OCI-LY1 (cell line): Measurements from ENCODE around the gene AGPAT2.

Experiments used
- H2AFZ ChIP-seq: fragments of 200-600 bp; sonication (generic), shearing (Covaris generic); 2 replicates; pipeline ENCODE4 v1.6.0; 2014; ENCODE audit warnings: antibody characterized with exemption, mild to moderate bottlenecking, low read length
- H3F3A ChIP-seq: fragments of 200-600 bp; sonication (generic), shearing (Covaris generic); 2 replicates; pipeline ENCODE4 v1.6.0; 2014; ENCODE audit warnings: mild to moderate bottlenecking, antibody characterized with exemption, low read length, moderate library complexity; ENCODE audit not compliant: insufficient read depth
- H3K27ac ChIP-seq: fragments of 200-600 bp; sonication (generic); 2 replicates; pipeline ENCODE4 v1.5.1; 2014; ENCODE audit warnings: low read length, mixed run types, mild to moderate bottlenecking, low read depth; ENCODE audit not compliant: poor library complexity, severe bottlenecking
- H3K27me3 ChIP-seq: fragments of 200-600 bp; sonication (generic); 2 replicates; pipeline ENCODE4 v1.6.0; 2014; ENCODE audit warnings: antibody characterized with exemption, mild to moderate bottlenecking, low read length, moderate library complexity; ENCODE audit not compliant: insufficient read depth
- H3K36me3 ChIP-seq: fragments of 200-600 bp; sonication (generic); 2 replicates; pipeline ENCODE4 v1.6.1; 2014; ENCODE audit warnings: mild to moderate bottlenecking, antibody characterized with exemption, low read length, moderate library complexity, mixed read lengths; ENCODE audit not compliant: insufficient read depth
- H3K4me1 ChIP-seq: fragments of 200-600 bp; sonication (generic); 2 replicates; pipeline ENCODE4 v1.5.1; 2014; ENCODE audit warnings: mild to moderate bottlenecking, low read length, moderate library complexity; ENCODE audit not compliant: insufficient read depth, severe bottlenecking
- H3K4me2 ChIP-seq: fragments of 200-600 bp; sonication (generic), shearing (Covaris generic); 2 replicates; pipeline ENCODE4 v1.6.1; 2014; ENCODE audit warnings: low read length
- H3K4me3 ChIP-seq: fragments of 200-600 bp; sonication (generic); 2 replicates; pipeline ENCODE4 v1.5.1; 2014; ENCODE audit warnings: low read length, low read depth, mild to moderate bottlenecking, mixed read lengths; ENCODE audit not compliant: poor library complexity, severe bottlenecking
- H3K79me2 ChIP-seq: fragments of 200-600 bp; shearing (Covaris generic); 2 replicates; pipeline ENCODE4 v1.6.1; 2016; ENCODE audit warnings: mixed run types, low read length, mixed read lengths; ENCODE audit not compliant: insufficient read depth
- H3K9ac ChIP-seq: fragments of 200-600 bp; sonication (generic), shearing (Covaris generic); 2 replicates; pipeline ENCODE4 v1.6.1; 2014; ENCODE audit warnings: mild to moderate bottlenecking, low read length, mixed read lengths
- H3K9me2 ChIP-seq: fragments of 200-600 bp; sonication (generic), shearing (Covaris generic); 2 replicates; pipeline ENCODE4 v1.6.1; 2014; ENCODE audit warnings: low read depth, mild to moderate bottlenecking, low read length, mixed read lengths
- H3K9me3 ChIP-seq: fragments of 200-600 bp; shearing (Covaris generic); 2 replicates; pipeline ENCODE4 v1.6.1; 2014; ENCODE audit warnings: low read length, mixed read lengths
- H4K20me1 ChIP-seq: fragments of 200-600 bp; sonication (generic), shearing (Covaris generic); 2 replicates; pipeline ENCODE4 v1.6.0; 2016; ENCODE audit warnings: mild to moderate bottlenecking, low read length; ENCODE audit not compliant: insufficient read depth
- EZH2 ChIP-seq: fragments of 200-600 bp; sonication (generic), shearing (Covaris generic); IDR thresholded peaks from 2 replicates; pipeline ENCODE4 v1.8.0; 2017; ENCODE audit warnings: borderline replicate concordance, mixed run types, mild to moderate bottlenecking, antibody characterized with exemption, low read length, moderate library complexity, mixed read lengths
- TF ChIP-seq, protein P1 (sequence below): fragments of 200-600 bp; sonication (generic), shearing (Covaris generic); IDR thresholded peaks from 2 replicates; pipeline ENCODE4 v1.5.1; 2017; ENCODE audit warnings: mild to moderate bottlenecking, antibody characterized with exemption, low read length, moderate library complexity, mixed read lengths

The AGPAT2 gene

DNA sequence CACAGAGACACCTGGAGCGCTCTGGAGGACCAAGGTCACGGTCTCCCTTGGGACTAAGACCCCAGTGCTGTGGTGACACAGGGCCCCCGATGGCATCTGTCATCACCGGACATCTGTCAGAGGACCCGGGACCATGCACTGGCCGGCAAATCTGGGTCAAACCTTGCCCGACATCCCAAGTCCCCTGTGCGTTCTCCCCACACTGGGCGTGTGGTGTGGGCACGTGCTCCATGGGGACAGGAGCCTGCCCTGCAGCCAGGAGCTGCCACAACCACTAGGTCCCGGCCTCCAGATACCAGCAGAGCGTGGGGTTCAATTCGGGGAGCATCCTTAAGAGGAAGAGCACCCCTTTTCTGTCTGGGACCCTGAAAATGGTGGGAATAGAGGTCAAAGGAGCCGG, 3.5 kb downstream of the AGPAT2 start:
- peaks cover 7% of the 10 kb centered on the region for H3K4me1 ChIP-seq

DNA sequence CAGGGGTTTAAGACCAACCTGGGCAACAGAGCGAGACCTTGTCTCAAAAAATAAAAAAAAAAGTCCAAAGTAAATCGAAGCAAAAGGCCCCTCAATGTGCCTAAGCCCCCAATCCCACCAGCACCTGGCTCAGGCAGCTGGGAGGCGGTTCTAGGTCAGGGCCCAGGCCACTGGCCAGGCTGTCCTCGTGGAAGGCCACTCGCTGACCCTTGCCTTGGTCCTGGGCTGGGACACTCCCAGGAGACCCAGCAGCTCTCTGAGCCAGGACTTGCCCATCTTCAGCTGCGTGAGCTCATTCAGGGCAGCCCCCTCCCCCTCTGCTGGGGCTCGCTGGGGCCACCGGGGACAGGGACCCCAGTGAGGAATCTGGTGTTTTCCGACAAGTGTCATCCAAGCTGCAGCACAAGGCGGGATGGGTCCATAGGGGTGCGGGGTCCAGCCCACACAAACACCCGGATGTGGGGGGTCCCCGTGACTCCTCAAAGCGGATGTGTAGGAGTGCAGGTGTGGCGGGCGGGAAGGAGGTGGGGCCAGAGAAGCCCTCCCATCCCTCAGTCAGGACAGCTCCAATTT, 4.0 kb downstream of the AGPAT2 start:
- no peaks in the 10 kb centered on the region for H3K9me3 ChIP-seq
- peaks cover 7% of the 10 kb centered on the region for H3K4me1 ChIP-seq
- no peak overlapping the region for H3K4me2 ChIP-seq

More for the DNA sequence above, 3.5 kb downstream of the AGPAT2 start:
- Histone ChIP-seq H3K27me3 (peaks cover 24% of the 10 kb centered on the region; the same call in 1 of the 2 replicates), H3K79me2 (no peaks in the 10 kb centered on the region), H3K27ac (no peak overlapping the region), H3K4me3 (no peak overlapping the region), H3K36me3 (no peaks in the 10 kb centered on the region), H3K9me2 (no peaks in the 10 kb centered on the region), H3K4me2 (no peak overlapping the region), H2AFZ (no peak overlapping the region), H4K20me1 (no peaks in the 10 kb centered on the region), H3F3A (no peaks in the 10 kb centered on the region), H3K9ac (no peak overlapping the region), H3K9me3 (no peaks in the 10 kb centered on the region)
- TF ChIP-seq EZH2, result no peak
- TF ChIP-seq, protein P1, sequence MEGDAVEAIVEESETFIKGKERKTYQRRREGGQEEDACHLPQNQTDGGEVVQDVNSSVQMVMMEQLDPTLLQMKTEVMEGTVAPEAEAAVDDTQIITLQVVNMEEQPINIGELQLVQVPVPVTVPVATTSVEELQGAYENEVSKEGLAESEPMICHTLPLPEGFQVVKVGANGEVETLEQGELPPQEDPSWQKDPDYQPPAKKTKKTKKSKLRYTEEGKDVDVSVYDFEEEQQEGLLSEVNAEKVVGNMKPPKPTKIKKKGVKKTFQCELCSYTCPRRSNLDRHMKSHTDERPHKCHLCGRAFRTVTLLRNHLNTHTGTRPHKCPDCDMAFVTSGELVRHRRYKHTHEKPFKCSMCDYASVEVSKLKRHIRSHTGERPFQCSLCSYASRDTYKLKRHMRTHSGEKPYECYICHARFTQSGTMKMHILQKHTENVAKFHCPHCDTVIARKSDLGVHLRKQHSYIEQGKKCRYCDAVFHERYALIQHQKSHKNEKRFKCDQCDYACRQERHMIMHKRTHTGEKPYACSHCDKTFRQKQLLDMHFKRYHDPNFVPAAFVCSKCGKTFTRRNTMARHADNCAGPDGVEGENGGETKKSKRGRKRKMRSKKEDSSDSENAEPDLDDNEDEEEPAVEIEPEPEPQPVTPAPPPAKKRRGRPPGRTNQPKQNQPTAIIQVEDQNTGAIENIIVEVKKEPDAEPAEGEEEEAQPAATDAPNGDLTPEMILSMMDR, result no peak

DNA sequence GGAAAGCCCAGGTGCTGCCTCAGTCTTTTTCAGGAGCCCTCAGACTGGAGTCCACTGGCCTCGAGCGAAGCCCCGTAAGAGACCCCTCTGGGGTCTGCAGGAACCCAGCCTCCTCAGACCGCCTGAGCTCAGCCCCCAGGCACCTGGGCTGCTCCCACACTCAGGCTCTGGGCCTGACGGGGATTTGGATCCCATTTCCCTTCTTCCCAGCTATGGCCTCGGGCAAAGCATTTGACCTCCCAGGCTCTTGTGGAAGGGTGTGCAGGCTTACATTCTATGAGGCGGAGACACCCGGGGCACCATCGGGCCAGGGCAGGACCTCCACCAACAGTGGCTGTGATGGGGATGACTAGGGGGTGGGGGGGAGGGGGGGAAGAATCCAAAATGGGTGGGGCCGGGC, 4.5 kb downstream of the AGPAT2 start:
- H3K9me3 ChIP-seq, result no peaks in the 10 kb centered on the region
- peaks cover 16% of the 10 kb centered on the region; the same call in 1 of the 2 replicates for H3K27me3 ChIP-seq
- H3K9me2 ChIP-seq, result no peaks in the 10 kb centered on the region
- H3K4me1 ChIP-seq, result peaks cover 7% of the 10 kb centered on the region
- H3K27ac ChIP-seq, result no peak overlapping the region
- no peak overlapping the region for H3K4me2 ChIP-seq
- no peak overlapping the region for H3K4me3 ChIP-seq
- H3K79me2 ChIP-seq, result no peaks in the 10 kb centered on the region
- H3K9ac ChIP-seq, result no peak overlapping the region
- H3F3A ChIP-seq, result no peaks in the 10 kb centered on the region
- no peaks in the 10 kb centered on the region for H3K36me3 ChIP-seq
- no peaks in the 10 kb centered on the region for H4K20me1 ChIP-seq
- TF ChIP-seq, protein P1, result no peak
- TF ChIP-seq EZH2, result no peak
- H2AFZ ChIP-seq, result no peak overlapping the region

More for the DNA sequence above, 4.0 kb downstream of the AGPAT2 start:
- no peaks in the 10 kb centered on the region for H3K36me3 ChIP-seq
- no peak overlapping the region for H3K4me3 ChIP-seq
- H3K9me2 ChIP-seq, result no peaks in the 10 kb centered on the region
- H3F3A ChIP-seq, result no peaks in the 10 kb centered on the region
- H3K27me3 ChIP-seq, result peaks cover 21% of the 10 kb centered on the region; the same call in 1 of the 2 replicates
- TF ChIP-seq, protein P1, result no peak
- TF ChIP-seq EZH2, result no peak
- no peak overlapping the region for H3K27ac ChIP-seq
- no peak overlapping the region for H2AFZ ChIP-seq
- H3K79me2 ChIP-seq, result no peaks in the 10 kb centered on the region
- no peak overlapping the region for H3K9ac ChIP-seq
- no peaks in the 10 kb centered on the region for H4K20me1 ChIP-seq
